SH-SY5Y (cell line): Measurements from ENCODE around the gene GDPD4.

Experiments
- GATA2 ChIP-seq: IDR thresholded peaks from 2 replicates; pipeline ENCODE4 v1.6.1; 2011; ENCODE audit warnings: mild to moderate bottlenecking, low read depth, low read length
- GATA3 ChIP-seq: IDR thresholded peaks from 2 replicates; pipeline ENCODE4 v1.6.1; 2011; ENCODE audit warnings: low read depth, mild to moderate bottlenecking, low read length, moderate library complexity

GRCh38 chr11:77180346-77180745 lies 121.1 kb downstream of the GDPD4 start:
- TF ChIP-seq GATA2 (no peak), GATA3 (no peak)
